Hippocampal formation (tissue), 2 donors: ENCODE data around the gene KATNAL1.
"Not testable (repeated sequence)": the region's sequence is repeated elsewhere in the genome, so short reads cannot be mapped to it uniquely, and the experiment has no call there.

ENCODE experiments used
- DNase-seq, 2 donors: peaks; one replicate each; lab custom pipeline; 2025; lab: John Stamatoyannopoulos, UW

KATNAL1 gene

GRCh38 chr13:30292325-30292724, 15.0 kb downstream of the KATNAL1 start:
- no peak for DNase-seq

DNA sequence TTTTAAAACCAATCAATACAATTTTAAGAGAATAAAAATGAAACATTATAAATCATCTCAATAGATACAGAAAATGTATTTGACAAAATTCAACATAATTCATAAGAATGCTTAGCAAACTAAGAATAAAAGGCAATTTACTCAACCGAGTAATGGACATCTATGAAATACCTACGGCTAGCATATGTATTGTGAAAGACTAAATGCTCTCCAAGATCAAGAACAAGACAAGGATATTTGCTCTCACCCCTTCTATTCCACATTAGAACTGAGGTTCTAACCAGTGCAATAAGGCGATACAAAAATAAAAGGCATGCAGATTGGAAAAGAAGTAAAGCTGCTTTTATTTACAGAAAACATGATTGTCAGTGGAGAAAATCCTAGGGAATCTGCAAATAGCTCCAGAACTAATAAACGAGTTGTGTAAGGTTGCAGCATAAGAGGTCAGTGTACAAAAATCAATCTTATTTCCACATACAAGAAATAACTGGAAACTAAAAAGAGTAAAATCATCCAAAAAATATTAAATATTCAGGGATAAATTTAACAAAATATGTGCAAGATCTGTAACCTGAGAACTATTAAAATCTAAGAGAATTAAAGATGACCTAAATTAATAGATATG, 16.4 kb downstream of the KATNAL1 start:
- no peak for DNase-seq

GRCh38 chr13:30289533-30289932, 17.8 kb downstream of the KATNAL1 start:
- no peak for DNase-seq

GRCh38 chr13:30286059-30286458, 21.3 kb downstream of the KATNAL1 start:
- DNase-seq = not testable (repeated sequence)

DNA sequence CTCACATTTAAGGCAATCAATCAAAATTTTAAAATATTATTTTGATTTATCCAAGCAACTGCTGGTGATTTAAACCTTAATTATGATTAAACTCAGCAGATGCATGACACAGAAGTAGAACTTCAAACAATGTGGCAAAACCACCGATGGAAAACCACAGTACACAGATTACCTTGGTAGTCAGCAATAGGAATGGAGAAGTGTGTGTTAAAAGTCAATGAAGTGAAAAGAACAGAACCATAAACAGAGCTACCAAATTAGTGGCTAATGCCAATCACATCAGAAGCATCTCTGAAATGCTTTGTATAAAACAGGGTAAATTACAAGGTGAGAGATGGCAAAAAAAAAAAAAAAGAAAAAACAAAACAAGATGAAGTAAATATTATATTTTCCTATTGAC, 31.2 kb downstream of the KATNAL1 start:
- no peak for DNase-seq

GRCh38 chr13:30274083-30274482, 33.3 kb downstream of the KATNAL1 start:
- no peak for DNase-seq

DNA sequence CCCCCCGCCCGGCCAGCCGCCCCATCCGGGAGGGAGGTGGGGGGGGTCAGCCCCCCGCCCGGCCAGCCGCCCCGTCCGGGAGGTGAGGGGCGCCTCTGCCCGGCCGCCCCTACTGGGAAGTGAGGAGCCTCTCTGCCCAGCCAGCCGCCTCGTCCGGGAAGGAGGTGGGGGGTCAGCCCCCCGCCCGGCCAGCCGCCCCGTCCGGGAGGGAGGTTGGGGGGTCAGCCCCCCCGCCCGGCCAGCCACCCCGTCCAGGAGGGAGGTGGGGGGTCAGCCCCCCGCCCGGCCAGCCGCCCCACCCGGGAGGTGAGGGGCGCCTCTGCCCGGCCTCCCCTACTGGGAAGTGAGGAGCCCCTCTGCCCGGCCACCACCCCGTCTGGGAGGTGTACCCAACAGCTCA, 37.3 kb downstream of the KATNAL1 start:
- not testable (repeated sequence) for DNase-seq

DNA sequence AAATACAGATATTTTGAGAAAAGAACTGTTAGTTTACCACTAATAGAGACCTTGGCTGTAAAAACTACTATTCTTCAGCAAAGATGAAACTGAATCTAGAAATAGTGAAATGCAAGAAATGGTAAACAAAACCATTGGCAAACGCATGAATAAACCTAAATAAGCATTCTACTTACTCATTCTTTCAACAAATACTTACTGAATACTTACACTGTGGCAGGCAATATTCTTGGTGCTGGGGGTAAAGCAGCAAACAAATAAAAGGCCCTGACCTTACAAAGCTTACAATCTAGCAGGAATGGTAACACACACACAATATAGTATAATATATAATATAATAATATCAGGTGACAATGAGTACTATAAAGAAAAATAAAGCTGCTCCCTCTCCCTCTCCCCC, 38.7 kb downstream of the KATNAL1 start:
- DNase-seq = no peak

- DNase-seq = no peak
These were observed 40.6 kb downstream of the KATNAL1 start for GRCh38 chr13:30266756-30267155.

DNA sequence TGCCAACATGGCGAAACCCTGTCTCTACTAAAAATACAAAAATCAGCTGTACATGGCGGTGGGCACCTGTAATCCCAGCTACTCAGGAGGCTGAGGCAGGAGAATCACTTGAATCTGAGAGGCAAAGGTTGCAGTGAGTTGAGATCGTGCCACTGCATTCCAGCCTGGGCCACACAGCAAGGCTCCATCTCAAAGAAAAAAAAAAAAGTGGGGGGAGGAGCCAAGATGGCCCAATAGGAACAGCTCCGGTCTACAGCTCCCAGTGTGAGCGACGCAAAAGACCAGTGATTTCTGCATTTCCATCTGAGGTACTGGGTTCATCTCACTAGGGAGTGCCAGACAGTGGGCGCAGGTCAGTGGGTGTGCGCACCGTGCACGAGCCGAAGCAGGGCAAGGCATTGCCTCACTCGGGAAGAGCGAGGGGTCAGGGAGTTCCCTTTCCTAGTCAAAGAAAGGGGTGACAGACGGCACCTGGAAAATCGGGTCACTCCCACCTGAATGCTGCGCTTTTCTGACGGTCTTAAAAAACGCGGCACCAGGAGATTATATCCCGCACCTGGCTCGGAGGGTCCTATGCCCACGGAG, 48.1 kb downstream of the KATNAL1 start:
- DNase-seq = not testable (repeated sequence)

DNA sequence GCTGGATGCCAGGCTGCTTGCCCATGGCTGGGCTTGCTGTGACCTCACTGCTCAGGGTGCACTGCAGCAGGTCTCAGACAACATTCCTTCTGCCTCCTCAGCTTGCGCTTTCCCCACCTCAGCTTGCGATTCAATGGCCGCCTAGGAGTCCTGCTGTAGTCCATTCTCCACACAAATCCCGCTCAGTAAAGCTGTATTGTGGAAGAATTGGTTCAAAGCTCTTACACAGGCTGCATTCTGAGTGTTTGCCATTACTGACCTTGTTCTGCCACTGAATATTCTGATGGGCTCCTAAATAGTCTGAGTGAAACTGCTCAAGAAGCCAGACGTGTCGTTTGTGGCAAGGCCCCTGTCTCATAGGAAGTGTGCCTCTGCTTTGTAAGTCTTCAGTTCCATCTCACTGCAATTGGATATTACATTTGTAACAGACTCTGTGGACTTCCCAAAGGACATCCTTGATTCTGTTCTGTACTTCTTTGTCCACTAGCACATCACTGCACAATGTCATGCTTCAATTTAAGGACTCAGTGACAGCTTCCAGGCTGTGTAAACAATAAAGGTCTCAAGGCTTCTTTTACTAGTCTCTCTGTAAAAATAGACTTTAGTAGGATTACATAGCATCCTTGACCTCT, 49.8 kb downstream of the KATNAL1 start:
- peak in 1 of 2 donors; percentile 15 for DNase-seq

- DNase-seq = no peak
These were observed 50.5 kb downstream of the KATNAL1 start for GRCh38 chr13:30256713-30257467.

DNA sequence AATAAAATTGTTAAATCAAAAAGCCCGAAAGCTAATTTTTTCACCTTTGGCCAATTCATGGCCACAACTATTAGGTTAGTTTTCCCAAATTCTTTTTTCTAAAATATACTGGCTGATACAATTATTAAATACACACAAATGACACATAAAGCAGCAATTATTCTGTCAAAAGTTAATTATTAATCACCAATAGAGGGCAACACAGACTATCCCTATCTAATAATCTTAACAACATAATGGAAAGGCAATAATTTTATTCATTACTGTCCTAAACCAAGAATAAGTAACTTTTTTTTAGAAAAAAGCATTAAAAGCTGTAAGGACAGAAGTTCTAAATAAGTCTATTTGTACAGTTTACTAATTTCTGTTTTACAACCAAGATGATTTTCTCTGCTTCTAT, 51.7 kb downstream of the KATNAL1 start:
- peak in 1 of 2 donors; percentile 22 for DNase-seq

DNA sequence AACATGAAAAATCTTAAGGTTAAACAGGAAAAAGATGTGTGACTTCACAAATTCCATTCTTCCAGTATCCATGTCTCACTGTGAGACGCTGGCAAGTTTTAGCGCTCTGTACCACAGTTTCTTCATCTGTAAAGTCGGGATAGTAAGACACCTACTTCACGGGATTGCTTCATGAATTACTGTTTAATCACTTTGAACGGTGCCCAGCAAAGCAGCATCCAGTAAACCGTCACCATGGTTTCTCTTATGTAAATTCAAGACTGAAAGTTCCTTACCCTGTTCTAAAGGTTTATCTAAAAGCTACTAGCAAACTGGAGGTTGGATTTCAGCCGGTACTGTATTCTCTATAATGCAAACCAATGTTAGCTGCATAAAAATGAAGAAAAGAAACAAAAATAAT, 53.5 kb downstream of the KATNAL1 start:
- no peak for DNase-seq

DNA sequence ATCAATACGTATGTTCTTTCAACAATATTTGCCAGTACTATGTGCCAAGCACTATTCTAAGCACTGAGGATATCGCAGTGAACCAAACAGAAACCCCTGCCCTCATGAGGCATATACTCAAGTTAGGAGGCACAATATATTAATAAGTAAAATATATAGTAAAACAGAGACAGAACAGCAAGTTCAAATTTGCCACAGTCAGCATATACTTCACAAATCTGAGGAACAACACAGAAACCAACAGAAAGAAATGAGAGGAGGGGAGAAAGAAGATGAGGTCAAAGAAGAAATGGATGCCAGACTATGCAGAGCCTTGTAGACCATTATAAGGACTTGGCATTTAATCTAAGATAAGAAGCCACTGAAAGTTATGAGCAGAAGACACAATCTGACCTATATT, 59.9 kb downstream of the KATNAL1 start:
- no peak for DNase-seq

DNA sequence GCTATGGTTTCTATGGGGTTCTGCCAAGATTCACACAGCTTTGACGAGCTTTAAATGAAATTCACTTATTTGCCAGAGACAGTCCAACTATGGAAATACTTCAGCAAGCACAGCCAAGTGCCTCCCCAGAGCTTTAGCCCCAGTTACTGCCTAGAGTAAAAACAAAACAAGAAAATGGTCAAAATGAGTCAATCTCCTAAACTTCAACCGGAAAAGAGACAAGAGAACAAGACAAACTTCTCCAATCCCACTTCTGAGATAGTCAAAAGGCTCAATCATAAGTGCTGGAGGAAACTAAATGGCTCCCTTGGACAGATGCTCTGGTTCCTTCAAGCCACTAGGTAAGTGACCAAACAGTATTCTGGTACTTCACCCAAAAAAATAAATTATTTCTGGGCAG, 65.8 kb downstream of the KATNAL1 start:
- no peak for DNase-seq

GRCh38 chr13:30240608-30241007, 66.7 kb downstream of the KATNAL1 start:
- DNase-seq = no peak

- no peak for DNase-seq
These were observed 72.1 kb downstream of the KATNAL1 start for GRCh38 chr13:30235216-30235615.

- no peak for DNase-seq
These were observed 72.7 kb downstream of the KATNAL1 start for GRCh38 chr13:30234619-30235162.

GRCh38 chr13:30224732-30225131, 82.6 kb downstream of the KATNAL1 start:
- no peak for DNase-seq

DNA sequence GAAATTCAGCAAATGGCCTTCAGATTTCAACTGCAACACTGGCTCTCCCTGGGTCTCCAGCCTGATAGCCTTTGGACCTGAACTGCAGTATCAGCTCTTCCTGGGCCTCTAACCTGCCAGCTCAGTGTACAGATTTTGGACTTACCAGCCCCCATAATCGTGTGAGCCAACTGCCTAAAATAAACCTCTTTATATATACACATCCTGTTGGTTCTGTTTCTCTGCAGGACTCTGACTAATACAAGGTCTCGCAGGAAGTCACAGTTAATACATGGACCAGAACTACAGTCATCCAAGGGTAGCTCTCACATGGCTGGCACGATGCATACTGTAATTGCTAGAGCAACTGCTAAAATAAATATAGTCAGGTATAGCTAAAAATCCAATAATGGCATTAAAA, 85.1 kb downstream of the KATNAL1 start:
- DNase-seq = no peak

DNA sequence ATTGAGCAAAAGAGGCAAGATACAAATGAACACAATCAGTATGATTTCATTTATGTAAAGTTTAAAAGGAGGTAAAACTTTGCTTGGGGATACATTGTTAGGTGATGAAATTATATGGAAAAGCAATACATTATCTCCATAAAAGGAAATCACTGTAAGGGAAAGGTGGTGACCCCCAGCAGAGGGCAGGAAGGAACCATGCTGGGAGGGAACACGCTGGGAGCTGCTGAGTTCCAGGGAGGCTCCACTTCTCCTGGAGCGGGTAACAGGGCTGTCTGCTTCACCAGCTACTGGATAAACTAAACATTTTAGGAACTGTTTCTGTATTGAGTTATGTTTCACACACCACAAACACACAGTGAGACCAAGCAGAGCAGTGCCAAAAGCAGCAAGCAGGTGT, 91.2 kb downstream of the KATNAL1 start:
- DNase-seq = no peak

DNA sequence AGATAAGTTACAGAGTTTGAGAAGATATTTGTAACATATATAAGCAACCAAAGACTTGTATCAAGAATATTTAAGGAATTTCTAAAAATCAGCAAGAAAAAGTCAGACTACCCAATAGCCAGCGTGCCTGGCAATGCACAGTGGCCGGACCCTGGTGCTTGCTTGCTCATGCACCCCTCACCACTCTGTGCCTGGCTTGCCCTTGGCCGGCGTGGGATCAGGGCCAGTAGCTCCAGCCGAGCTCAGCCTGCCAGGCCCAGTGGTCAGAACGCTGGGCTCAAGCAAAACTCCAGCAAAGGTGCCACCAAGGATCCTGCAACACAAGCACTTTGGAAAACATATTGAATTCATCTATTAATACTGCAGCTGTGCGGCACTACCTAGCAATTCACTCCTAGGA, 95.1 kb downstream of the KATNAL1 start:
- no peak for DNase-seq
